Heart right ventricle (tissue), 16 donors: ENCODE data around the gene CAMSAP1. TPM values are rescaled to one million over a fixed set of nuclear protein-coding genes. Genes with fewer than 3 reads are reported as not detected.

Experiments used
- ATAC-seq, 8 donors: fragments of 200-7000 bp; cut with Tn5 transposase; one replicate each; pipeline ENCODE4 v1.9.1; 2020; ENCODE audit warnings: mild to moderate bottlenecking in 8 of 8, moderate library complexity in 8 of 8, moderate number of reproducible peaks in 1 of 8
- DNase-seq, 2 donors: peaks; one replicate each; pipeline ENCODE4 v3.0.0-alpha.2; 2020
- H3K27ac ChIP-seq, 10 donors: fragments of 200-600 bp; sonication (generic) in 2 of 10; one replicate each; pipeline versions ENCODE4 v1.5.0 to v1.8.0; 2020 to 2022; ENCODE audit warnings: mild to moderate bottlenecking in 3 of 10
- H3K27me3 ChIP-seq, 7 donors: fragments of 200-600 bp; one replicate each; pipeline ENCODE4 v1.8.0; 2021 to 2022; ENCODE audit warnings: mild to moderate bottlenecking in 2 of 7
- H3K36me3 ChIP-seq, 9 donors: fragments of 200-600 bp; sonication (generic) in 1 of 9; one replicate each; pipeline versions ENCODE4 v1.5.0 to v1.8.0; 2020 to 2022; ENCODE audit warnings: mild to moderate bottlenecking in 2 of 9
- H3K4me1 ChIP-seq, 9 donors: fragments of 200-600 bp; sonication (generic) in 1 of 9; one replicate each; pipeline versions ENCODE4 v1.5.0 to v1.8.0; 2020 to 2022; ENCODE audit warnings: mild to moderate bottlenecking in 4 of 9
- H3K4me3 ChIP-seq, 10 donors: fragments of 200-600 bp; sonication (generic) in 2 of 10; one replicate each; pipeline versions ENCODE4 v1.5.0 to v1.8.0; 2020 to 2022; ENCODE audit warnings: mild to moderate bottlenecking in 7 of 10, moderate library complexity in 2 of 10
- H3K9me3 ChIP-seq, 11 donors: fragments of 200-600 bp in 10 of 11; sonication (generic) in 2 of 11; one replicate each; pipeline versions ENCODE4 v1.5.0 to v1.8.0; 2013 to 2022; ENCODE audit warnings: mild to moderate bottlenecking in 2 of 11, control low read depth in 1 of 11, moderate library complexity in 1 of 11
- WGBS, 2 donors: extraction: QIAGEN DNeasy Blood & Tissue Kit; methylation state at CpG; one replicate each; pipeline ENCODE4 v1.1.7; 2013; ENCODE audit warnings: inconsistent platforms in 1 of 2; 5-methylcytosine and 5-hydroxymethylcytosine counted together
- intact Hi-C, 10 donors: fragments of 100-400 bp; cut with DNase I; formaldehyde crosslinking; loops; one replicate each; pipeline versions ENCODE4 v1.11.1 to v1.14.2; 2022
- polyA plus RNA-seq, 2 donors: library from polyadenylated mRNA; stranded (reverse); fragments of 200-250 nt; gene quantifications; one replicate each; pipeline ENCODE4 v1.2.3, GENCODE V29; 2013
- total RNA-seq, 10 donors: library from RNA; stranded (reverse); fragmentation: NEBNext Ultra II Directional in 3 of 10; extraction: Animal tissue kit (Norgen Biotek cat#: 25700) in 3 of 10; gene quantifications; one replicate each; pipeline versions ENCODE4 v1.2.1 to v1.2.4, GENCODE V29; 2021 to 2023
- TF ChIP-seq, protein P1 (sequence below), 9 donors: fragments of 200-600 bp; sonication (generic) in 2 of 9; IDR thresholded peaks; one replicate each; pipeline versions ENCODE4 v1.5.0 to v1.8.0; 2021 to 2022; ENCODE audit warnings: antibody characterized with exemption in 9 of 9, mild to moderate bottlenecking in 5 of 9, moderate library complexity in 1 of 9
- donor health status: Arrhythmogenic right ventricular cardiomyopathy.
- donor health status: ischemic (EF 13 %, LVEDD 7.1; RV severe dilation, severe dysfunction).
- donor health status: healthy with polysubstance abuse.
- donor health status: DM: no; HTN: yes; CAD: no.
- donor health status: DM: no; HTN: no; CAD: no.
- donor health status: ischemic (EF 25% LVEDD 6.9; RV normal size, moderate dysfunction).
- donor health status: ischemic (EF 25% LVEDD 5.7; RV mildly dilated, moderate dysfunction).
- donor health status: healthy.
- donor health status: DM: yes; HTN: yes; CAD: no.
- donor health status: Ischemic cardiomyopathy.
- donor health status: ischemic (EF 35%, LVEDD 5.7; RV mildly dilated, moderate dysfunction).
- donor health status: nonischemic (EF 11% LVEDD 7.7; RV severe dilation, severe dysfunction).
- donor health status: DM: yes; HTN: yes; CAD: no.
- donor health status: PGD.
- donor health status: ischemic (EF 29% LVEDD 5.4; RV normal size, mild dysfunction).
- donor health status: nonischemic (EF 23%, LVEDD 6.1; RV moderate dilation, normal function).

CAMSAP1 gene
- total and polyA plus RNA-seq, 12 donors: 6.7 to 25.0 (median 19.4) TPM

DNA sequence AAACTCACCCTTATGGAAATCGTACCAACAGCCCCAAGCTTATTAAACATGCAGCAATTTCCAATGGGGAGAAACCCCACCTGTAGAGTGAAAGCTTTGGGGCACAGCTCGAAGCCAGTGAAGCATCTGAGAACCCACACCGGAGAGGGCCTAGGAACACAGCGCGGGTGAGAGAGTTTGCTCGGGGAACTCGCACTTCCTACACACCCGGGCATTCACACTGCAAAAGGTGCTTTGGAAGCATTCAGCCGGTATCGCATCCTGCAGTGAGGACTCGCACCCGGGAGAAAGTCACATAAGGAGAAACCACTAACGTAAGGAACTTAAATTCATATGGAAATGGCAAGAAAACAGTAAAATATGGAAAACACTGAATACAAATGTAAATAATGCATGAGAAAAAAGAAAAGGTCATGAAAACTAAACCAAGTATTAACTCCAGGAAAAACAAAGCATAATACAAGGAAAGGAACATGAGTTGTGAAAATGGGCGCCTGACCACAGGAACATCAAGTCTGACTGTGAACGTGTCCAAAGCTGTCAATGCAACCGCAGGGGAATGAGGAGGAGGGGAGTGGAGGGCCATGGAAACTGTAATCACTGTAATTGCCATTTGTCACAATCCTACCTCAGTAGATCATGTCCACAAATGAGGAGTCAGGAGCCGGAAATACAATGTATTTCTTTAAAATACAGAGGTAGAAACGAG, 28.7 kb downstream of the CAMSAP1 start:
- Histone ChIP-seq H3K4me1 (peaks cover 0 to 25% (median 0%) of the 10 kb centered on the region in 9 donors), H3K4me3 (no peak overlapping the region), H3K9me3 (no peaks in the 10 kb centered on the region), H3K36me3 (peaks cover 0 to 35% (median 2%) of the 10 kb centered on the region in 9 donors), H3K27ac (no peak overlapping the region), H3K27me3 (no peaks in the 10 kb centered on the region)
- DNase-seq (no peak), ATAC-seq (no peak)
- WGBS, 2 donors: 89 to 90% methylated on average over 18 of the region's 18 CpGs
- TF ChIP-seq, protein P1, sequence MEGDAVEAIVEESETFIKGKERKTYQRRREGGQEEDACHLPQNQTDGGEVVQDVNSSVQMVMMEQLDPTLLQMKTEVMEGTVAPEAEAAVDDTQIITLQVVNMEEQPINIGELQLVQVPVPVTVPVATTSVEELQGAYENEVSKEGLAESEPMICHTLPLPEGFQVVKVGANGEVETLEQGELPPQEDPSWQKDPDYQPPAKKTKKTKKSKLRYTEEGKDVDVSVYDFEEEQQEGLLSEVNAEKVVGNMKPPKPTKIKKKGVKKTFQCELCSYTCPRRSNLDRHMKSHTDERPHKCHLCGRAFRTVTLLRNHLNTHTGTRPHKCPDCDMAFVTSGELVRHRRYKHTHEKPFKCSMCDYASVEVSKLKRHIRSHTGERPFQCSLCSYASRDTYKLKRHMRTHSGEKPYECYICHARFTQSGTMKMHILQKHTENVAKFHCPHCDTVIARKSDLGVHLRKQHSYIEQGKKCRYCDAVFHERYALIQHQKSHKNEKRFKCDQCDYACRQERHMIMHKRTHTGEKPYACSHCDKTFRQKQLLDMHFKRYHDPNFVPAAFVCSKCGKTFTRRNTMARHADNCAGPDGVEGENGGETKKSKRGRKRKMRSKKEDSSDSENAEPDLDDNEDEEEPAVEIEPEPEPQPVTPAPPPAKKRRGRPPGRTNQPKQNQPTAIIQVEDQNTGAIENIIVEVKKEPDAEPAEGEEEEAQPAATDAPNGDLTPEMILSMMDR (IDR thresholded peaks at IDR 0.05): no peak
- intact Hi-C loops: no loop called here

DNA sequence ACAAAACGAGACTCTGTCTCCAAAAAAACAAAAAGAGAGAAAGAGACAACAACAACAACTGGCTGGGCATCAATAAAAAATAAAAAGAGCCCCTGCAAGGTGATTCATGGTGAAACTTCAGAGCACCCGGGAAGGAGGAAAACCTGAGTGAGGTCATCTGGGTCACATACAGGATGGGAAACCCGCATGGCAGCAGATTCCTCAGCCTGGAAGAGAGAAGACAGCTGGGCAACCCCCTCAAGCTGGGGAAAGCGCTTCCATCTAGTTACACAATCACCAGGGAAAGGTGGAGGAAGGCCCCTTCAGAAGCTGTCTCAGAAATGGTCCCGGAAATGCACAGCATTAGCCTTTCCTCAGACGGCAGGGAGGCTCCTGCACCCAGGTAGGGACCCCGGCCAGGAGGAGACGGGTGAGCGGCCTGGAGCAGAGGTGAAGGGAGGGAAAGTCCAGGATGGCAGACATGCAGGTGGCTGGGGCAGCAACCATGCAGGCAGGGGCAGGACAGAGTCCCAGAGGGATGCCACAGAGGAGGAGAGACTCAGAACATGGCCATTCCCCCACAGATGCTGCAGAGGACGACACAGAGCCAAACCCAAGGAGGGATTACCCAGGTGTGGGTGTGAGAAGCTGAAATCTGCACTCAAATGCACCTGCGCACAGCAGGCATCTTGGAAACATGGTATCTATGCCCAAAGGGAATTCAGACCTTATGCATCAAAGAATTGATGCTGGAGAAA, 29.4 kb downstream of the CAMSAP1 start:
- no peak overlapping the region for H3K27ac ChIP-seq
- DNase-seq: no peak
- ATAC-seq: no peak
- no peaks in the 10 kb centered on the region for H3K9me3 ChIP-seq
- WGBS, 2 donors: 87 to 90% methylated on average over 11 of the region's 11 CpGs
- H3K4me1 ChIP-seq: peaks cover 0 to 20% (median 0%) of the 10 kb centered on the region in 9 donors
- H3K27me3 ChIP-seq: no peaks in the 10 kb centered on the region
- intact Hi-C loops: no loop called here
- peaks cover 0 to 35% (median 2%) of the 10 kb centered on the region in 9 donors for H3K36me3 ChIP-seq
- TF ChIP-seq, protein P1 (IDR thresholded peaks at IDR 0.05): no peak
- H3K4me3 ChIP-seq: no peak overlapping the region

DNA sequence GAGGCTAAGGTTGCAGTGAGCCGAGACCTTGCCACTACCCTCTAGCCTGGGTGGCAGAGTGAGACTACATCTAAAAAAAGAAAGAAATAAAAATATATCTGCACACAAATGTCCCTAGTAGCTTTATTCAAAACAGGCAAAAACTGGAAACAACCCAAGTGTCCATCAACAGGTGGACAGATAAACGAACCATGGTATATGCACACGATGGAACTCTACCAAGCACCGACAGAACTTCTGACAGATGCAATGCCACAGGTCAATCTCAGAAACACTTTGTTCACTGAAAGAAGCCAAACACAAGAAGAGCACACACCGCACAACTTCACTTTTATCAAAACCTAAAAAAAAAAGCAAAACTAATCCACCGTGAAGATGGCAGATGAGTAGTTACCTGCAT, 30.4 kb downstream of the CAMSAP1 start:
- intact Hi-C loops: no loop called here
- H3K4me3 ChIP-seq: no peak overlapping the region
- DNase-seq (no peak), ATAC-seq (peak in 1 of 8 donors; percentile 33)
- H3K4me1 ChIP-seq: peaks cover 0 to 20% (median 0%) of the 10 kb centered on the region in 9 donors
- TF ChIP-seq, protein P1 (IDR thresholded peaks at IDR 0.05): no peak
- H3K27ac ChIP-seq: no peak overlapping the region
- H3K27me3 ChIP-seq: no peaks in the 10 kb centered on the region
- H3K36me3 ChIP-seq: peaks cover 0 to 28% (median 2%) of the 10 kb centered on the region in 9 donors
- WGBS, 2 donors: 51 to 70% methylated on average over 6 of the region's 6 CpGs
- H3K9me3 ChIP-seq: no peaks in the 10 kb centered on the region

DNA sequence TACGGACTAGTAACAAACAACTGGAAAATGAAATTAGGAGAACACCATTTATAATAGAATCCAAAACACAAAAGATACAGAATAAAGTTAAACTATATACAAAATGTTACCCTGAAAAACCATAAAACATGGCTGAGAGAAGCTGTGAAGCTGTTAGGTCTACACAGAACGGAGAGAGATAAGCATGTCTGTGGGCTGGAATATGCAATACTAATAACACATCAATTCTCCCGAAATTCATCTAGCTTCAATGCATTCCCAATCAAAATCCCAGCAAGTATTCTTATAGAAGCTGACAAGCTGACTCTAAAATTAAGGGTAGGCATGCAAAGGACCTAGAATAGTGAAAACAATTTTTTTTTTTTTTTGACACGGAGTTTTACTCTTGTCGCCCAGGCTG, 32.5 kb downstream of the CAMSAP1 start:
- no peaks in the 10 kb centered on the region for H3K27me3 ChIP-seq
- WGBS, 2 donors: 92 to 93% methylated on average over 5 of the region's 5 CpGs
- H3K4me1 ChIP-seq: peaks cover 0 to 17% (median 0%) of the 10 kb centered on the region in 9 donors
- H3K9me3 ChIP-seq: no peaks in the 10 kb centered on the region
- H3K27ac ChIP-seq: no peak overlapping the region
- intact Hi-C loops: no loop called here
- H3K36me3 ChIP-seq: peaks cover 0 to 8% (median 0%) of the 10 kb centered on the region in 9 donors
- TF ChIP-seq, protein P1 (IDR thresholded peaks at IDR 0.05): no peak
- ATAC-seq (no peak), DNase-seq (no peak)
- no peak overlapping the region for H3K4me3 ChIP-seq
